ENCODE data around the gene GRK3. TPM values are rescaled to one million over a fixed set of nuclear protein-coding genes. Genes with fewer than 3 reads are reported as not detected.

The GRK3 gene
- total and polyA plus RNA-seq, 2 donors (not counting 3 experiments of a cell fraction or from before 2014, with no cell fraction given): 0.68 to 4.4 TPM

GRCh38 chr22:25569361-25569760 lies 4.9 kb downstream of the GRK3 start:
- POLR2A ChIA-PET: no interaction called here

More at GRCh38 chr22:25569361-25569760, 4.9 kb downstream of the GRK3 start:
- no peak overlapping the region for H3K27ac ChIP-seq (ENCODE audit: insufficient read depth, low read depth, low read length)
- no peak overlapping the region for H3K4me2 ChIP-seq (ENCODE audit: insufficient read depth, low read length)
- FAIRE-seq (no peak), DNase-seq (ENCODE audit: low read depth, low spot score) (no peak)
- intact Hi-C loops (cut with micrococcal nuclease) (loop anchor here (5.0 kb wide), 1 partner anchor 107 kb away; no protein-coding TSS in a partner anchor), dilution Hi-C loops (cut with MboI; ENCODE audit: extremely low pct_ligation_motif_present, low sequenced_read_pairs) (no loop called here)
- CTCF ChIA-PET: no interaction called here
- no peak overlapping the region for H3K9ac ChIP-seq (replicated peaks; ENCODE audit: extremely low read depth, insufficient read depth, low read length)
- H4K20me1 ChIP-seq (replicated peaks; ENCODE audit: control insufficient read depth, extremely low read depth, insufficient read depth, low read length): no peaks in the 10 kb centered on the region
- H3K27me3 ChIP-seq (ENCODE audit: control insufficient read depth in 2 of 2, insufficient read depth in 2 of 2, low read length in 2 of 2): peaks cover 0 to 4% of the 10 kb centered on the region in 2 experiments
- peaks cover 2% of the 10 kb centered on the region for H3K4me1 ChIP-seq (ENCODE audit: control insufficient read depth, extremely low read depth, insufficient read depth, low read length)
- H3K9me3 ChIP-seq (replicated peaks; ENCODE audit: control insufficient read depth, insufficient read depth, low read length): no peaks in the 10 kb centered on the region
- no peaks in the 10 kb centered on the region for H3K36me3 ChIP-seq (ENCODE audit: control insufficient read depth in 2 of 2, extremely low read depth in 1 of 2, insufficient read depth in 2 of 2, low read length in 2 of 2)
- H2AFZ ChIP-seq (ENCODE audit: low read depth, low read length): no peak overlapping the region
- TF ChIP-seq POLR2AphosphoS5 (IDR thresholded peaks at IDR 0.05; ENCODE audit: insufficient read depth, low read depth, low read length): no peak
- TF ChIP-seq FOS (IDR thresholded peaks at IDR 0.05; ENCODE audit: borderline replicate concordance, insufficient read depth, low read length): no peak
- no peak for TF ChIP-seq GATA2 (IDR thresholded peaks at IDR 0.05; ENCODE audit: insufficient read depth, insufficient read length, low read depth, low read length)
- TF ChIP-seq POLR2A (IDR thresholded peaks at IDR 0.05; ENCODE audit: low read depth, low read length): no peak
- no peak for TF ChIP-seq MAX (IDR thresholded peaks at IDR 0.05; ENCODE audit: insufficient read depth, insufficient read length)
- TF ChIP-seq MYC (IDR thresholded peaks at IDR 0.05; ENCODE audit: low read depth, low read length): no peak
- TF ChIP-seq JUN (IDR thresholded peaks at IDR 0.05; ENCODE audit: borderline replicate concordance, insufficient read depth, insufficient read length, low read depth): no peak
- TF ChIP-seq EZH2 (IDR thresholded peaks at IDR 0.05; ENCODE audit: borderline replicate concordance, low read depth, low read length, severe bottlenecking): no peak
- no peak for TF ChIP-seq CTCF (IDR thresholded peaks at IDR 0.05; ENCODE audit: extremely low read depth in 1 of 2, insufficient read depth in 1 of 2, low read depth in 1 of 2, low read length in 2 of 2)
- H3K4me3 ChIP-seq (replicated peaks in 1 of 3; ENCODE audit: insufficient read depth in 1 of 3, low read depth in 1 of 3, low read length in 3 of 3): no peak overlapping the region
- H3K79me2 ChIP-seq (ENCODE audit: control insufficient read depth, insufficient read depth, low read length): no peaks in the 10 kb centered on the region
- H3K9me1 ChIP-seq (replicated peaks; ENCODE audit: control insufficient read depth, extremely low read depth, insufficient read depth, low read length): no peaks in the 10 kb centered on the region
- no TSS peak for BruUV-seq (replicated peaks)
